GM12878 (cell line): ENCODE measurements around the gene TOMM40. TPM values are rescaled to one million over a fixed set of nuclear protein-coding genes. Genes with fewer than 3 reads are reported as not detected.

Experiments used
- ATAC-seq: fragments of 200-7000 bp; cut with Tn5 transposase; 3 replicates; pipeline ENCODE4 v1.9.1; 2020; ENCODE audit warnings: mild to moderate bottlenecking, moderate library complexity
- BruUV-seq: library from RNA; stranded (reverse); fragments of 400-500 nt; replicated peaks from 2 replicates; lab custom pipeline; 2021; lab: Mats Ljungman, UMichigan
- CTCF ChIA-PET: fragments of 300-600 bp; sonication (Branson Sonifier 250); formaldehyde crosslinking; extraction: SDS; loops from one replicate; lab custom pipeline; 2021; ENCODE audit warnings: inconsistent platforms; lab: Yijun Ruan, JAX
- POLR2A ChIA-PET: fragments of 350-600 bp; formaldehyde crosslinking; extraction: SDS; loops from one replicate; lab custom pipeline; 2021; ENCODE audit warnings: inconsistent platforms; lab: Charles Lee
- RAD21 ChIA-PET: fragments of 300-600 bp; sonication (Branson Sonifier 250); formaldehyde crosslinking; loops from one replicate; lab custom pipeline; 2023; ENCODE audit warnings: antibody characterized with exemption; ENCODE audit not compliant: unreplicated experiment; lab: Charles Lee
- SMC1A ChIA-PET: fragments of 300-600 bp; sonication (Branson Sonifier 250); formaldehyde crosslinking; loops from one replicate; lab custom pipeline; 2023; ENCODE audit not compliant: unreplicated experiment, uncharacterized antibody; lab: Charles Lee
- DNase-seq: peaks from one replicate; pipeline ENCODE4 v3.0.0-alpha.2; 2011; ENCODE audit warnings: low read depth, low spot score
- FAIRE-seq: peaks from 3 replicates; lab custom pipeline; 2011; peaks lifted over from hg19 to GRCh38; lab: Jason Lieb, UNC
- H2AFZ ChIP-seq: 2 replicates; pipeline ENCODE4 v1.6.0; 2011; ENCODE audit warnings: low read depth, low read length, control low read depth; ENCODE audit not compliant: control insufficient read depth
- H3K27ac ChIP-seq: 2 replicates; pipeline ENCODE4 v1.5.1; 2011; ENCODE audit warnings: control low read depth; ENCODE audit not compliant: control insufficient read depth, insufficient read depth
- H3K27me3 ChIP-seq, 2 experiments: replicated peaks in 1 of 2; 2 replicates each; pipeline versions ENCODE4 v1.6.0 to v1.6.1; 2011; ENCODE audit warnings: low read length in 1 of 2; ENCODE audit not compliant: control insufficient read depth in 2 of 2, insufficient read depth in 2 of 2
- H3K36me3 ChIP-seq, 2 experiments: 2 replicates each; pipeline ENCODE4 v1.5.1; 2011; ENCODE audit warnings: low read length in 1 of 2; ENCODE audit not compliant: control insufficient read depth in 2 of 2, insufficient read depth in 2 of 2
- H3K4me1 ChIP-seq: 2 replicates; pipeline ENCODE4 v1.6.1; 2011; ENCODE audit warnings: mild to moderate bottlenecking, low read length, moderate library complexity, mixed read lengths; ENCODE audit not compliant: control insufficient read depth, insufficient read depth
- H3K4me2 ChIP-seq: 2 replicates; pipeline ENCODE4 v1.6.0; 2011; ENCODE audit warnings: control low read depth; ENCODE audit not compliant: control insufficient read depth, insufficient read depth
- H3K4me3 ChIP-seq: fragments of 200-600 bp; sonication (generic); 2 replicates; pipeline ENCODE4 v1.5.1; 2016
- H3K79me2 ChIP-seq: 2 replicates; pipeline ENCODE4 v1.6.0; 2011; ENCODE audit warnings: low read length; ENCODE audit not compliant: control insufficient read depth, insufficient read depth
- H3K9ac ChIP-seq: 2 replicates; pipeline ENCODE4 v1.8.0; 2011; ENCODE audit warnings: low read length, control low read depth, mixed read lengths; ENCODE audit not compliant: control insufficient read depth, insufficient read depth
- H3K9me3 ChIP-seq: replicated peaks from 3 replicates; pipeline ENCODE4 v1.5.1; 2011; ENCODE audit warnings: mild to moderate bottlenecking, low read length; ENCODE audit not compliant: control insufficient read depth, insufficient read depth
- H4K20me1 ChIP-seq: 2 replicates; pipeline ENCODE4 v1.6.0; 2011; ENCODE audit not compliant: control insufficient read depth, insufficient read depth
- ATF7 ChIP-seq: fragments of 450-650 bp; IDR thresholded peaks from 2 replicates; pipeline ENCODE4 v1.6.1; 2016; ENCODE audit warnings: low read depth, mild to moderate bottlenecking
- BMI1 ChIP-seq: fragments of 450-650 bp; IDR thresholded peaks from 2 replicates; pipeline ENCODE4 v1.6.1; 2016; ENCODE audit warnings: mild to moderate bottlenecking, moderate library complexity, borderline replicate concordance
- CUX1 ChIP-seq: IDR thresholded peaks from 2 replicates; pipeline ENCODE4 v1.6.1; 2012; ENCODE audit warnings: improper control_type of control experiment, low read depth, low read length; ENCODE audit not compliant: insufficient replicate concordance
- FOXK2 ChIP-seq: fragments of 450-650 bp; IDR thresholded peaks from 2 replicates; pipeline ENCODE4 v1.6.1; 2017; ENCODE audit warnings: mild to moderate bottlenecking, moderate library complexity
- HSF1 ChIP-seq: fragments of 150-350 bp; IDR thresholded peaks from 2 replicates; pipeline ENCODE4 v1.6.1; 2014; ENCODE audit warnings: mild to moderate bottlenecking, low read depth, low read length
- IKZF2 ChIP-seq, 2 experiments: fragments of 450-650 bp; IDR thresholded peaks; 2 replicates each; pipeline ENCODE4 v1.6.1; 2017; ENCODE audit warnings: mild to moderate bottlenecking in 2 of 2, moderate library complexity in 2 of 2
- IRF3 ChIP-seq: fragments of 450-650 bp; IDR thresholded peaks from 2 replicates; pipeline ENCODE4 v1.6.1; 2014; ENCODE audit warnings: mild to moderate bottlenecking
- JUND ChIP-seq: IDR thresholded peaks from 2 replicates; pipeline ENCODE4 v1.6.1; 2012; ENCODE audit warnings: low read depth, mild to moderate bottlenecking, low read length, improper control_type of control experiment, moderate library complexity
- POLR2AphosphoS5 ChIP-seq: IDR thresholded peaks from 2 replicates; pipeline ENCODE4 v1.6.1; 2011; ENCODE audit warnings: mild to moderate bottlenecking, low read length, inconsistent platforms
- RAD51 ChIP-seq: fragments of 450-650 bp; IDR thresholded peaks from 2 replicates; pipeline ENCODE4 v1.6.1; 2016; ENCODE audit warnings: moderate library complexity, mild to moderate bottlenecking, inconsistent platforms
- SMAD5 ChIP-seq: IDR thresholded peaks from 2 replicates; pipeline ENCODE4 v1.6.1; 2016; ENCODE audit warnings: antibody characterized with exemption, low read depth
- SMARCA5 ChIP-seq: fragments of 450-650 bp; IDR thresholded peaks from 2 replicates; pipeline ENCODE4 v1.6.1; 2017; ENCODE audit warnings: mild to moderate bottlenecking
- TBL1XR1 ChIP-seq: IDR thresholded peaks from 2 replicates; pipeline ENCODE4 v1.6.1; 2012; ENCODE audit warnings: low read depth, low read length, improper control_type of control experiment
- ZNF687 ChIP-seq: fragments of 450-650 bp; IDR thresholded peaks from 2 replicates; pipeline ENCODE4 v1.6.1; 2017; ENCODE audit warnings: mild to moderate bottlenecking, moderate library complexity
- WGBS: methylation state at CpG from one replicate; pipeline ENCODE4 v1.1.6; 2016; ENCODE audit warnings: low lambda C conversion rate; ENCODE audit not compliant: insufficient replicate concordance, insufficient coverage; ENCODE audit errors: missing lambda C conversion rate; 5-methylcytosine and 5-hydroxymethylcytosine counted together
- in situ Hi-C: fragments of 300-500 bp; cut with MboI; formaldehyde crosslinking; loops from 9 replicates; pipeline ENCODE4 v1.14.3; 2018; ENCODE audit warnings: mixed read lengths
- intact Hi-C: fragments of 100-400 bp; cut with micrococcal nuclease; formaldehyde crosslinking; loops from one replicate; pipeline ENCODE4 v1.14.2; 2022; ENCODE audit not compliant: unreplicated experiment
- polyA plus RNA-seq, 11 experiments: library from polyadenylated mRNA; depleted of rRNA in 4 of 11; unstranded in 6 of 11; stranded (reverse) in 5 of 11; fragments of >200 nt; fragmentation: Nextera tagmentation in 4 of 11; fragmentation: Illumina TruSeq in 1 of 11; extraction: Ambion mirVana in 4 of 11; extraction: Trizol in 1 of 11; gene quantifications; 1 replicate in 1 of 11; 2 replicates in 10 of 11; pipeline versions ENCODE4 v1.2.1 to v1.2.3, GENCODE V29; 2011 to 2016; ENCODE audit warnings: inconsistent platforms in 2 of 11, missing spikeins in 2 of 11, low read depth in 1 of 11
- total RNA-seq, 4 experiments: library from RNA; depleted of rRNA in 3 of 4; stranded (reverse); fragments of >200 nt in 3 of 4; fragmentation: Illumina TruSeq in 1 of 4; extraction: Trizol in 1 of 4; gene quantifications; 2 replicates each; pipeline versions ENCODE4 v1.2.1 to v1.2.3, GENCODE V29; 2013 to 2021

Gene TOMM40
- total and polyA plus RNA-seq, 10 of the 15 experiments (the other 5 are each of a cell fraction or from before 2014, with no cell fraction given) = 0.85 to 221 (median 99.9) TPM

- FAIRE-seq = no peak
- POLR2A ChIA-PET = interaction anchor here (0.6 kb wide), 1 partner anchor 14 kb away, joined by 3 read pairs; no protein-coding TSS in a partner anchor
- TF ChIP-seq POLR2AphosphoS5 = no peak
- no peak for TF ChIP-seq SMARCA5
- TF ChIP-seq IRF3 = no peak
- TF ChIP-seq FOXK2 = no peak
- no peak for TF ChIP-seq ZNF687
- TF ChIP-seq HSF1 = no peak
- no peak for TF ChIP-seq ATF7
- no peak for TF ChIP-seq RAD51
- TF ChIP-seq BMI1 = no peak
- no peak for TF ChIP-seq SMAD5
- no peak for TF ChIP-seq CUX1
- TF ChIP-seq TBL1XR1 = no peak
- TF ChIP-seq IKZF2 (IDR thresholded peaks at IDR 0.05) = no peak
- TF ChIP-seq JUND = no peak
These were observed 6.5 kb upstream of the TOMM40 start for GRCh38 chr19:44884566-44884965.

More at GRCh38 chr19:44884566-44884965, 6.5 kb upstream of the TOMM40 start:
- RAD21 ChIA-PET = no interaction called here
- H3K9me3 ChIP-seq = no peaks in the 10 kb centered on the region; the same call in 2 of the 3 replicates
- no peak overlapping the region for H3K4me2 ChIP-seq
- no peak for DNase-seq
- WGBS = 47% methylated on average over 4 of the region's 4 CpGs
- H3K27ac ChIP-seq = no peak overlapping the region
- no peaks in the 10 kb centered on the region for H3K79me2 ChIP-seq
- no peak for ATAC-seq
- BruUV-seq = no TSS peak
- CTCF ChIA-PET = interaction anchor here (1.1 to 1.4 kb wide), 2 partner anchors 101 to 314 kb away, joined by 3 to 4 read pairs; no protein-coding TSS in a partner anchor
- H3K4me3 ChIP-seq = no peak overlapping the region
- H3K36me3 ChIP-seq = no peaks in the 10 kb centered on the region
- H3K27me3 ChIP-seq = no peaks in the 10 kb centered on the region
- in situ Hi-C loops = no loop called here
- peaks cover 1% of the 10 kb centered on the region for H3K4me1 ChIP-seq
- SMC1A ChIA-PET = interaction anchor here (0.7 kb wide), 1 partner anchor 80 kb away, joined by 4 read pairs; no protein-coding TSS in a partner anchor
- no peak overlapping the region for H2AFZ ChIP-seq
- no peak overlapping the region for H3K9ac ChIP-seq
- intact Hi-C loops = no loop called here
- no peaks in the 10 kb centered on the region for H4K20me1 ChIP-seq
